ENCODE results near the gene FBP2. TPM values are rescaled to one million over a fixed set of nuclear protein-coding genes. Genes with fewer than 3 reads are reported as not detected.

The FBP2 gene
- total RNA-seq, 4 donors from 2014 or later, result 12.1 to 56.5 (median 41.5) TPM

GRCh38 chr9:94511134-94511954 is 82.3 kb downstream of the FBP2 start:
- Histone ChIP-seq H3K4me1 (no peaks in the 10 kb centered on the region), H3K27ac (no peak overlapping the region), H3K9me3 (no peaks in the 10 kb centered on the region), H3K4me3 (no peak overlapping the region), H3K36me3 (no peaks in the 10 kb centered on the region), H3K27me3 (no peaks in the 10 kb centered on the region)
- ATAC-seq (no peak), DNase-seq (no peak)
- in situ Hi-C loops (cut with MboI; ENCODE audit: low sequenced_read_pairs in 4 of 4), result no loop called here
- intact Hi-C loops (cut with DNase I; ENCODE audit: low total_unique reads), result no loop called here
- TF ChIP-seq CTCF (IDR thresholded peaks at IDR 0.05 in 4 of 5, conservative IDR thresholded peaks at IDR 0.05 in 1 of 5) (no peak), POLR2A (IDR thresholded peaks at IDR 0.05) (no peak)

Other genes with a start within 250 kb of the FBP2 start
- not detected for gene PCAT7, start 38.7 kb downstream of the FBP2 start, total RNA-seq
- gene FBP1, start 45.7 kb upstream of the FBP2 start, total RNA-seq, result 1 to 10 TPM in 2 of 4 donors, under 1 TPM in 1, not detected in 1; 0.46 to 3.5 (median 1.7) TPM
- gene AOPEP, start 132.9 kb upstream of the FBP2 start, total RNA-seq, result 100 to 1,000 TPM in 2 of 4 donors, 10 to 100 TPM in 2; 56.5 to 160 (median 103) TPM